SKM-1 treated with dmso at 0.1 percent for 144 hours (cell line): Measurements from ENCODE around the gene ACTRT2.

Experiments used
- DNase-seq: peaks from one replicate; lab custom pipeline; 2025; ENCODE audit not compliant: unreplicated experiment; lab: John Stamatoyannopoulos, UW

ACTRT2 gene

GRCh38 chr1:3021233-3021671 is at the start of gene ACTRT2:
ACTRT2 (plus strand) TSS chr1:3021467; CDS start chr1:3021687, 220 bp downstream.
- DNase-seq = no peak

- DNase-seq = no peak
These were observed 49.7 kb upstream of the ACTRT2 start for GRCh38 chr1:2971609-2972008.

GRCh38 chr1:2972011-2972878 is 49.0 kb upstream of the ACTRT2 start:
- DNase-seq = no peak

GRCh38 chr1:2972879-2973575 is 48.2 kb upstream of the ACTRT2 start:
- no peak for DNase-seq

GRCh38 chr1:2973601-2974593 is 47.4 kb upstream of the ACTRT2 start:
- DNase-seq = no peak

GRCh38 chr1:2974701-2975301 is 46.5 kb upstream of the ACTRT2 start:
- no peak for DNase-seq

GRCh38 chr1:2975466-2976179 is 45.6 kb upstream of the ACTRT2 start:
- no peak for DNase-seq

- no peak for DNase-seq
These were observed 45.1 kb upstream of the ACTRT2 start for GRCh38 chr1:2976180-2976562.

- DNase-seq = no peak
These were observed 43.2 kb upstream of the ACTRT2 start for GRCh38 chr1:2977886-2978611.

GRCh38 chr1:2978691-2979190 is 42.5 kb upstream of the ACTRT2 start:
- DNase-seq = no peak

GRCh38 chr1:2979191-2980072 is 41.8 kb upstream of the ACTRT2 start:
- DNase-seq = no peak

GRCh38 chr1:2980073-2980791 is 41.0 kb upstream of the ACTRT2 start:
- DNase-seq = no peak

GRCh38 chr1:2980849-2981248 is 40.4 kb upstream of the ACTRT2 start:
- no peak for DNase-seq

GRCh38 chr1:2981388-2981787 is 39.9 kb upstream of the ACTRT2 start:
- no peak for DNase-seq

GRCh38 chr1:2981981-2982614 is 39.2 kb upstream of the ACTRT2 start:
- no peak for DNase-seq

- no peak for DNase-seq
These were observed 38.5 kb upstream of the ACTRT2 start for GRCh38 chr1:2982615-2983318.
